Left lung (tissue), 10 donors: ENCODE data around the gene MARK1. TPM values are rescaled to one million over a fixed set of nuclear protein-coding genes. Genes with fewer than 3 reads are reported as not detected.

Experiments
- ATAC-seq: fragments of 200-7000 bp; cut with Tn5 transposase; one replicate; pipeline ENCODE4 v1.9.1; 2020; ENCODE audit warnings: moderate library complexity
- DNase-seq, 4 donors: peaks; one replicate each; pipeline ENCODE4 v3.0.0-alpha.2; 2013 to 2020
- H3K27ac ChIP-seq, 2 donors: fragments of 200-600 bp; sonication (generic) in 1 of 2; one replicate each; pipeline versions ENCODE4 v1.5.0 to v1.8.0; 2020 to 2021
- H3K27me3 ChIP-seq, 2 donors: fragments of 200-600 bp; sonication (generic) in 1 of 2; one replicate each; pipeline versions ENCODE4 v1.5.0 to v1.8.0; 2020 to 2021
- H3K36me3 ChIP-seq, 2 donors: fragments of 200-600 bp; sonication (generic) in 1 of 2; one replicate each; pipeline versions ENCODE4 v1.5.0 to v1.8.0; 2020 to 2021
- H3K4me1 ChIP-seq, 2 donors: fragments of 200-600 bp; one replicate each; pipeline ENCODE4 v1.8.0; 2021
- H3K4me3 ChIP-seq, 2 donors: fragments of 200-600 bp; sonication (generic) in 1 of 2; one replicate each; pipeline versions ENCODE4 v1.5.0 to v1.8.0; 2020 to 2021; ENCODE audit warnings: mild to moderate bottlenecking in 1 of 2
- H3K9me3 ChIP-seq, 2 donors: fragments of 200-600 bp; sonication (generic) in 1 of 2; one replicate each; pipeline versions ENCODE4 v1.5.0 to v1.8.0; 2020 to 2021
- CTCF ChIP-seq, 2 donors: fragments of 200-600 bp; sonication (generic) in 1 of 2; IDR thresholded peaks; one replicate each; pipeline versions ENCODE4 v1.5.0 to v1.8.0; 2021; ENCODE audit warnings: antibody characterized with exemption in 2 of 2
- intact Hi-C, 2 donors: fragments of 100-400 bp; cut with DNase I; formaldehyde crosslinking; loops; one replicate each; pipeline versions ENCODE4 v1.11.2 to v1.14.2; 2022
- polyA plus RNA-seq, 6 donors: library from polyadenylated mRNA; unstranded; fragments of 120-200 nt; gene quantifications; one replicate each; pipeline ENCODE4 v1.2.1, GENCODE V29; 2013; ENCODE audit not compliant: insufficient read length in 6 of 6
- total RNA-seq, 2 donors: library from RNA; stranded (reverse); fragmentation: NEBNext Ultra II Directional; extraction: Animal tissue kit (Norgen Biotek cat#: 25700); gene quantifications; one replicate each; pipeline ENCODE4 v1.2.1, GENCODE V29; 2021
- donor health status: DM: no; HTN: yes; CAD: no.
- donor health status: DM: no; HTN: no; CAD: no.

MARK1 gene
- total and polyA plus RNA-seq, 8 donors: 3.1 to 9.7 (median 8.6) TPM

- DNase-seq (no peak), ATAC-seq (no peak)
- Histone ChIP-seq H3K9me3 (no peaks in the 10 kb centered on the region), H3K4me3 (no peak overlapping the region), H3K36me3 (no peaks in the 10 kb centered on the region), H3K27ac (no peak overlapping the region), H3K27me3 (peaks cover 6 to 64% of the 10 kb centered on the region in 2 donors), H3K4me1 (no peaks in the 10 kb centered on the region)
- intact Hi-C loops: no loop called here
- TF ChIP-seq CTCF (IDR thresholded peaks at IDR 0.05): no peak
Measured at GRCh38 chr1:220513834-220514233, 14.1 kb upstream of the MARK1 start.

- ATAC-seq: no peak
- no peak for TF ChIP-seq CTCF (IDR thresholded peaks at IDR 0.05)
- intact Hi-C loops: no loop called here
Measured at GRCh38 chr1:220514256-220514655, 13.7 kb upstream of the MARK1 start.

GRCh38 chr1:220516014-220516721 is 11.8 kb upstream of the MARK1 start:
- Histone ChIP-seq H3K9me3 (no peaks in the 10 kb centered on the region), H3K27me3 (peaks cover 6 to 63% of the 10 kb centered on the region in 2 donors), H3K4me1 (no peaks in the 10 kb centered on the region), H3K27ac (no peak overlapping the region), H3K36me3 (no peaks in the 10 kb centered on the region), H3K4me3 (no peak overlapping the region)
- no peak for TF ChIP-seq CTCF (IDR thresholded peaks at IDR 0.05)
- no peak for ATAC-seq
- intact Hi-C loops: no loop called here
- DNase-seq: no peak

More at GRCh38 chr1:220514256-220514655, 13.7 kb upstream of the MARK1 start:
- peaks cover 6 to 64% of the 10 kb centered on the region in 2 donors for H3K27me3 ChIP-seq
- DNase-seq: no peak
- H3K9me3 ChIP-seq: no peaks in the 10 kb centered on the region
- no peaks in the 10 kb centered on the region for H3K4me1 ChIP-seq
- no peak overlapping the region for H3K4me3 ChIP-seq
- no peaks in the 10 kb centered on the region for H3K36me3 ChIP-seq
- H3K27ac ChIP-seq: no peak overlapping the region

- DNase-seq (no peak), ATAC-seq (no peak)
- TF ChIP-seq CTCF (IDR thresholded peaks at IDR 0.05): no peak
- H3K4me3 ChIP-seq: no peak overlapping the region
- intact Hi-C loops: no loop called here
- H3K36me3 ChIP-seq: no peaks in the 10 kb centered on the region
- H3K27me3 ChIP-seq: peaks cover 6 to 64% of the 10 kb centered on the region in 2 donors
- H3K4me1 ChIP-seq: no peaks in the 10 kb centered on the region
- no peaks in the 10 kb centered on the region for H3K9me3 ChIP-seq
- no peak overlapping the region for H3K27ac ChIP-seq
Measured at GRCh38 chr1:220516722-220517042, 11.3 kb upstream of the MARK1 start.

GRCh38 chr1:220521778-220522177 is 6.2 kb upstream of the MARK1 start:
- intact Hi-C loops: no loop called here
- Histone ChIP-seq H3K4me1 (no peaks in the 10 kb centered on the region), H3K4me3 (no peak overlapping the region), H3K27me3 (peaks cover 9 to 60% of the 10 kb centered on the region in 2 donors), H3K36me3 (no peaks in the 10 kb centered on the region), H3K9me3 (no peaks in the 10 kb centered on the region), H3K27ac (no peak overlapping the region)
- no peak for TF ChIP-seq CTCF (IDR thresholded peaks at IDR 0.05)
- DNase-seq (no peak), ATAC-seq (peak; percentile 63)
